ENCODE data around the gene TIMP3.

GRCh38 chr22:32808038-32808445, 6.5 kb downstream of the TIMP3 start:
- TF ChIP-seq CTCF (IDR thresholded peaks at IDR 0.05; ENCODE audit: low read length) (no peak), EZH2 (optimal IDR thresholded peaks at IDR 0.05; ENCODE audit: low read depth, low read length) (no peak), EZH2phosphoT487 (IDR thresholded peaks at IDR 0.05; ENCODE audit: low read length) (no peak)

All from MM.1S (cell line).